ENCODE data around the gene SLC39A2.

SLC39A2 gene

GRCh38 chr14:21050597-21050996 is 51.5 kb downstream of the SLC39A2 start:
- DNase-seq: no peak

All from activated CD4-positive, CD25-positive, alpha-beta regulatory T cell (primary cell).